Nephron progenitor cell (in vitro differentiated cells): Measurements from ENCODE around the gene CDH24.

Source experiments
- DNase-seq: peaks from one replicate; pipeline ENCODE4 v3.0.0; 2021
- H3K27ac Mint-ChIP-seq: 2 replicates; pipeline ENCODE4 v1.8.0; 2021; ENCODE audit warnings: mild to moderate bottlenecking, moderate library complexity, mixed read lengths
- H3K27me3 Mint-ChIP-seq: 2 replicates; pipeline ENCODE4 v1.8.0; 2021; ENCODE audit warnings: mild to moderate bottlenecking, low read depth, mixed read lengths; ENCODE audit not compliant: poor library complexity
- H3K36me3 Mint-ChIP-seq: 2 replicates; pipeline ENCODE4 v1.8.0; 2021; ENCODE audit warnings: low read depth, mixed read lengths
- H3K4me1 Mint-ChIP-seq: 2 replicates; pipeline ENCODE4 v1.8.0; 2021; ENCODE audit warnings: mixed read lengths
- H3K4me3 Mint-ChIP-seq: 2 replicates; pipeline ENCODE4 v1.8.0; 2021; ENCODE audit warnings: mild to moderate bottlenecking, moderate library complexity, mixed read lengths
- H3K9me3 Mint-ChIP-seq: 2 replicates; pipeline ENCODE4 v1.8.0; 2021; ENCODE audit warnings: mild to moderate bottlenecking, moderate library complexity, mixed read lengths
- TF ChIP-seq, protein P1 (sequence below): fragments of 200-600 bp; sonication (generic); IDR thresholded peaks from 2 replicates; pipeline ENCODE4 v1.5.0; 2021; ENCODE audit warnings: antibody characterized with exemption

CDH24 gene

DNA sequence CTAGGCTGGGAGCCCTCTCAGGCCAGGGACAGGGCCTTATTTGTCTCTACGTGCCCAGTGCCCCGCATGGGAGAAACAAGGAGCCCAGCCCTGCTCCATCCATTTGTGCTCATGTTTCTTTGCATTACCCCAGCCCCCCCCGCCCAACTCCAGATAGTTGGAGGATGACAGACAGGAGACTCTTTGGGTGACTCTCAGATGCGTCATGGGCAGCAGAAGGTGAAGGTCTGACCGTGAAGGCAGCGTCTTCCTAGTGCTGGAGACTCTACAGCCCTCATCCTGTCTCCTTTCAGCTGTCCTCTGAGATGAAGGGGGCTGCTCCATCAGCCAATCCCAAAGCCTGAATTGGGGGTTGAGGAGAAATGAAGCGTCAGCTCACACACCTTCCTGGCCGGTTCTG is 15.6 kb downstream of the CDH24 start:
- Mint-ChIP-seq H3K4me3 (no peak overlapping the region), H3K27ac (no peak overlapping the region), H3K36me3 (no peaks in the 10 kb centered on the region), H3K27me3 (peaks cover 10% of the 10 kb centered on the region), H3K9me3 (no peaks in the 10 kb centered on the region), H3K4me1 (peaks cover 48% of the 10 kb centered on the region)
- no peak for DNase-seq
- TF ChIP-seq, protein P1, sequence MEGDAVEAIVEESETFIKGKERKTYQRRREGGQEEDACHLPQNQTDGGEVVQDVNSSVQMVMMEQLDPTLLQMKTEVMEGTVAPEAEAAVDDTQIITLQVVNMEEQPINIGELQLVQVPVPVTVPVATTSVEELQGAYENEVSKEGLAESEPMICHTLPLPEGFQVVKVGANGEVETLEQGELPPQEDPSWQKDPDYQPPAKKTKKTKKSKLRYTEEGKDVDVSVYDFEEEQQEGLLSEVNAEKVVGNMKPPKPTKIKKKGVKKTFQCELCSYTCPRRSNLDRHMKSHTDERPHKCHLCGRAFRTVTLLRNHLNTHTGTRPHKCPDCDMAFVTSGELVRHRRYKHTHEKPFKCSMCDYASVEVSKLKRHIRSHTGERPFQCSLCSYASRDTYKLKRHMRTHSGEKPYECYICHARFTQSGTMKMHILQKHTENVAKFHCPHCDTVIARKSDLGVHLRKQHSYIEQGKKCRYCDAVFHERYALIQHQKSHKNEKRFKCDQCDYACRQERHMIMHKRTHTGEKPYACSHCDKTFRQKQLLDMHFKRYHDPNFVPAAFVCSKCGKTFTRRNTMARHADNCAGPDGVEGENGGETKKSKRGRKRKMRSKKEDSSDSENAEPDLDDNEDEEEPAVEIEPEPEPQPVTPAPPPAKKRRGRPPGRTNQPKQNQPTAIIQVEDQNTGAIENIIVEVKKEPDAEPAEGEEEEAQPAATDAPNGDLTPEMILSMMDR = no peak

DNA sequence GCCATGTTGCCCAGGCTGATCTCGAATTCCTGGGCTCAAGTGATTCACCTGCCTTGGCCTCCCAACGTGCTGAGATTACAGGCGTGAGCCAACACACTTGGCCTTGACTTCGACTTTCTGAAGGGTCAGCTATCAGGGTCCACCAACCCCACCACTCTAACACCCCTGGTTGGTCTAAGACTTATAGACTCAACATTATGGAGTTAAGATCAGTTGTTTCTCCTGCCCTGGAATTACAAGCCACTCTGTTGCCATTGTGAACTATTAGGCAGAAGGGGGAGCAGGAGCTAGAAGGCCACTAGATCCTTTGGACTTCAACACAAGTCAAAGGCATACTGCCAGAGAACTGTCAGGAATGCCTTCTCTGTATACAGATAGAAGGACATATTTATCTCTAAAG is 17.2 kb downstream of the CDH24 start:
- H3K27me3 Mint-ChIP-seq = peaks cover 10% of the 10 kb centered on the region
- H3K9me3 Mint-ChIP-seq = no peaks in the 10 kb centered on the region
- no peak for DNase-seq
- H3K4me1 Mint-ChIP-seq = peaks cover 44% of the 10 kb centered on the region
- no peak overlapping the region for H3K27ac Mint-ChIP-seq
- H3K4me3 Mint-ChIP-seq = no peak overlapping the region
- TF ChIP-seq, protein P1 = no peak
- H3K36me3 Mint-ChIP-seq = no peaks in the 10 kb centered on the region

DNA sequence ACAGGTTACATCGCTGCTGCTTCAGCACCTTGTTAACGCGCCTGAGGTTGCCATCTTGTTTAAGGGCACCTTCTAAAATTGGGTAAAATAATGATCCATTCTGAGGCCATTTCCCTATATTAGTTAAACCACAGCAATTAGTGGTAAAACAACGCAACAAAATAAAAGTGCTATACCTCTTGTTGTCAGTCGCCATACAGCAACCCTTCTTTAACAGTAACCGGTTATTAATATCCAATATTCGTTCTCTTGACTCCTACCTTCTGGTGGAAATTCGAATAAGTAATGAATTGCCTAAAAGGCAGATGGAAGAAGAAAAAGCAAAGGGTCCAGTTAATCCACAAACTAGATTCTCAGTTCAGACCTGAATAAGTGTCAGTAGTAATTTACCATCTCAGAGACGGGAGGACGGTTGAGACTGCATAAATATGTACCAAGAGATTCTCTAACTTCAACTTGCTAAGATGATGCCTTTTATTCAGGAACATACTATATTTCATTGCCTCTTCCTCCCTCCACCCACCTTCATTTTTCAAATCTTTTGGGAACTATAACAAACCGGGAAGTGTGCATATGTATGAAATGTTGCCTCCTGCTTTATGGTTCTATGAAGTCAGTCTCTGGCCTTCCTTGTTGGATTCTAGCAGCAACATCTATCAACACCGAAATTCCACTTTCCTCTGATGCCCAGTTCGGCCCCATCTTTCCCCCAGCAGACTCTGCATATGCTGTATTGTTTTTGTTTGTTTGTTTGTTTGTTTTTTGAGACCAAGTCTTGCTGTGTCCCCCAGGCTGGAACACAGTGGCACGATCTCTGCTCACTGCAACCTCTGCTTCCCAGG is 21.8 kb downstream of the CDH24 start:
- Mint-ChIP-seq H3K9me3 (no peaks in the 10 kb centered on the region), H3K27me3 (peaks cover 10% of the 10 kb centered on the region), H3K27ac (peak overlapping the region; percentile 99), H3K4me3 (peak overlapping the region; percentile 88), H3K36me3 (peaks cover 28% of the 10 kb centered on the region), H3K4me1 (peaks cover 54% of the 10 kb centered on the region)
- TF ChIP-seq, protein P1 = no peak
- no peak for DNase-seq

DNA sequence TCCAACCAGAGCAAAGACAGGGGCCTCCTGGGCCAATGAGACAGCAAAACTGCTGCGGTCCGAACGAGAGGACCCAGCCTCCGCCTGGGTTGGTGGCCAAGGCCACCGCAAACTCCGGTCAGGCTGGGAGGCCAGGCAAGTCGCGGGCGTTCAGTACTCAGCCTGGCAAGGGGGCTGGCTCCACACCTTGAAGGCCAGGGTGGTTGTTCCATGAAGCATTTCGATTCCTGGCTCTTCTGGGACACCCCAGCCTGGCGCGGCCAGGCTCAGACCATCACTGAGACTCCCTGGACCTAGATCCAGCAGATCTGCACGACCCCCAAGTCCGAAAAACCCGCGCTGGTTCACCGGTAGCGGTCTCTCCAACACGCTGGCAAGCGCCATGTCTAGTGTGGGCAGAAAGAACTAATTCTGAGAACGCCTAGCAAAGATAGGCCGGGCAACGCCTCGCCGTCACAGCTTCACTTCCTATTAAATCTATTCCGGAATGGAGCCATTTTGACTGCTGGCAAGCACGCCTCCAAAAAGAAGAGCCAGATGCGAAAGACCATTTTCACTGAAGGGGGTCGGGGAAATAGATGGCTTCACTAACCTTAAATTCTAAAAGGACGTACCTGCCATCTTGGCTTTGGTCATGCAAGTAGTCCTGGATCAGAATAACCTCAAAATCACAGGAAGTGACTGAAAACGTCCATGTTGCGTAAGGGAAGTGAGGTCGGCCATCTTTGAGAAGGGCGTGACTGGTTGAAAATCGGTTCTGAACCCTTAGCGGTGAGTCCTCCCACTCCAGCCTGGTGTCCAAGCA is 22.6 kb downstream of the CDH24 start, which contains the start of gene PSMB5:
PSMB5 (minus strand) TSS at position 403 of the 805 bp plus-strand sequence; CDS start at position 384, 19 bp downstream.
- peaks cover 6% of the 10 kb centered on the region for H3K27me3 Mint-ChIP-seq
- DNase-seq = peak; percentile 76
- peak within 1 kb of the TSS; percentile 99 for H3K27ac Mint-ChIP-seq
- H3K4me1 Mint-ChIP-seq = peaks cover 54% of the 10 kb centered on the region
- H3K9me3 Mint-ChIP-seq = no peaks in the 10 kb centered on the region
- peaks cover 30% of the 10 kb centered on the region for H3K36me3 Mint-ChIP-seq
- TF ChIP-seq, protein P1 = no peak
- H3K4me3 Mint-ChIP-seq = peak within 1 kb of the TSS; percentile 88

DNA sequence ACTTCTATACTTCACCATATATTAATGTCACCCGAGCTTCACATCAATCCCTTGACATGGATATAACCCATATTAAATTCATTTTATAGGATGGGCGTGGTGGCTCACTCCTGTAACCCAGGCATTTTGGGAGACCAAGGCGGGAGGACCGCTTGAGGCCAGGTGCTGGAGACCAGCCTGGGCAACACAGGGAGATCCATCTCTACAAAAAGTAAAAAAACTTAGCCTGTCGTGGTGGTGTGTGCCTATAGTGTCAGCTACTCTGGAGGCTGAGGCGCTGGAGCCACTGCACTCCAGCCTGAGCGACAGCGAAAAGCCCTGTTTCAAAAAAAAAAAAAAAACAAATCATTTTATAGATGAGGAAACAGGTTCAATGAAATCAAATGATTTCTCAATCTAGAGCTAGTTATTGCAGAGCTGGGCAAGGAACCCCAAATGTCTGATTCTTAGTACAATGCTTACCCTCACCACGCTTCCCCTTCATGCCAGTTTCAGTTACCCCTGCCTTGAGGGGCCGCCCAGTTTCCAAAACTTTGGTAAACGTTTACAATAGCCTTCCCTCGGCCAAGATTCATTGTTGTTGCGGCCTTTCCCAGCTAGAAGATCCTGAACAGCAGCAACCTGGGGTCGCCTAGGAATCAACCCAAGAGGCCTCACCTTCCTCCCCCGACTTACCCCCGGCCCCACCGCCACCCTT is 23.4 kb downstream of the CDH24 start:
- Mint-ChIP-seq H3K27ac (peak overlapping the region; percentile 99), H3K4me3 (peak overlapping the region; percentile 88), H3K9me3 (no peaks in the 10 kb centered on the region), H3K36me3 (peaks cover 37% of the 10 kb centered on the region), H3K4me1 (peaks cover 60% of the 10 kb centered on the region), H3K27me3 (no peaks in the 10 kb centered on the region)
- TF ChIP-seq, protein P1 = no peak
- DNase-seq = no peak
